ENCODE results near the gene SNTG2. TPM values are rescaled to one million over a fixed set of nuclear protein-coding genes. Genes with fewer than 3 reads are reported as not detected.

The SNTG2 gene
- total RNA-seq, 1 experiment from 2014 or later, result 2.1 TPM

DNA sequence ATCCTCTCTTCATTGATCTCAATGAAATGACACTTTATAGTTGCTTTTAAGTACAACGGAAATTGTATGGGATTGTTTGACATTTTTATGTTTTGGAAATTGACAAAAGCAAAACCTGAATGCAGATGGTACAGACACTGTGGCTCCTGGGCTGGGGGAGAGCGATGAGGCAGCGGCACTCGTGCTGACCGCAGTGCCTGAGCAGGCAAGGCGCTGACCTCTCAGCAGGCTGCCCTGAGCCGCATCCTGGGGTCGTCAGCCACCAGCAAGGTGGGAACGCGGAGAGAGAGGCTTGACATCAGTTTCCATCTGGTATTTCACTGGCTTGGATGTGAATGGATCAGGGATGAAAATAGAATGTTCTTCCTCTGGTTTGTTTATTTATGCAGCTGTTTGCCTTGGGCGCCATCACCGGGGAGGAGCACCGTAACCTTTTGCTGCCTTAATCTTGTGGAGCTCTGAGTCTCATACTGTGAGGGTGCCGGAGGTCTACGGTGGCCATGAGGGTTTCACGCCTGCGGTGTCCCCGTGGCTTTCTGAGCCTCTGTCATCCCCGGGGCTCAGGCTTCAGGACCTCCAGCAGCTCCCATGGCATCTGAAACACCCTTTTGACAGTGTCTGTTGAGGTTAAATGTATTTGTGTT, 367.8 kb downstream of the SNTG2 start:
- no peaks in the 10 kb centered on the region for H3K36me3 ChIP-seq (replicated peaks; ENCODE audit: control insufficient read depth, insufficient read depth, low read length)
- no peak overlapping the region for H3K4me3 ChIP-seq (ENCODE audit: insufficient read depth, low read depth, low read length)
- DNase-seq, result no peak

DNA sequence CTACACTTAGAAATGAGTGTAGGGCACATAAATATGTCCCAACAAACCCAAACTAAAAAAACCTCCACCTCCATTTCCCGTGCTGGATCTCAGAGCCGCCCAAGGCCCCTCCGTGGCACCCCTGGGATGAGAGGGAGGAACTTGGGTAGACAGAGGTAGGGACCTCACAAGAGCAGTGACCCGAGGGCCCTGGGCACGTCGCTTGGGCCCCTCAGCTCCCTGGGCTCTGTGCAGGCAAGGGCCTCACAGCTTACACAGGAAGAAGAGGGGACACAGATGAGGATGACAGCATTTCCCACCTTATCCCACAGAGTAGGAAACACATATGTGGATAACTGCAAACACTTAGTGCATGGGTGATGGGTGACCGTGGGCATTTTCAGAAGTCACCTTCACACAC, 368.7 kb downstream of the SNTG2 start:
- no peak overlapping the region for H3K4me3 ChIP-seq (ENCODE audit: insufficient read depth, low read depth, low read length)
- H3K36me3 ChIP-seq (replicated peaks; ENCODE audit: control insufficient read depth, insufficient read depth, low read length), result no peaks in the 10 kb centered on the region
- no peak for DNase-seq
- H3K27me3 ChIP-seq (ENCODE audit: control insufficient read depth, insufficient read depth, low read length), result no peaks in the 10 kb centered on the region

More for the DNA sequence above, 367.8 kb downstream of the SNTG2 start:
- no peaks in the 10 kb centered on the region for H3K27me3 ChIP-seq (ENCODE audit: control insufficient read depth, insufficient read depth, low read length)

DNA sequence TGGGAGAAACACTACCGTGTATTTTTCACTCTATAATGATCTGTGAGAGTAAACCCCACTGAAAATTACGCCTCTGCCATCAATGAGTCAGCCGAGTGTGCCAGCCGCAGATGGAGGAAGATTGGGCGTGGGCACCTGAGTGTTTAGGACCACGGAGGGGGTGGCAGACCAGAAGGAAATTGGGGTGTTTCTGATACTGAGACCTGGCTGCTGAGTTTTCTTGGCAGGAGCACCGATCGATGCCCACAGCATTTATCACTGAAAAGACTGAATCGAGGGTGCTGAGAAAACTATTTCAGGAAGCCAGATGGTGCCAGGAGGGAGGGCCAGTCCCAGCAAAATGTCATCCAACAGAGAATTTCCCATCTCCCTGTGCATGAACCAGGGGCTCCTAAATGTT, 370.7 kb downstream of the SNTG2 start:
- Histone ChIP-seq H3K36me3 (replicated peaks; ENCODE audit: control insufficient read depth, insufficient read depth, low read length) (no peaks in the 10 kb centered on the region), H3K27me3 (ENCODE audit: control insufficient read depth, insufficient read depth, low read length) (no peaks in the 10 kb centered on the region), H3K4me3 (ENCODE audit: insufficient read depth, low read depth, low read length) (no peak overlapping the region)
- DNase-seq, result no peak

DNA sequence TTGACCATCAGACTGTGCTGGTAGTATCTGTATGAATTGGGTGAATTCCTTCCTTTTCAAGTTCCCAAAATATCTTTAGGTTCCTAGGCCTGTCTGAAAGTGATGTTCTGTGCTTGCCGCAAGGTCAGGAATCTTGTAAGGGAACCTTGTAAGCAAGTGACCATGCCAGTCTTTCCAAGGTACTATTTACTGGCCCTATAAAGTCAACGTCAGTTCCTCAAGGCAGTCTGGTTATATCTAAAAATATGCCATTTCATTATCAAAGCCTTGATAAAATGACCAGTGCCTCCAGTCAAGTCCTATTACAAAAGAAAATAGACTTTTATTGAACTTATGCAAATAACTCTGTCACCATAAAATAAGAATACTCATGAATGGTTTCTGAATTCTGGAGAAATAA, 374.2 kb downstream of the SNTG2 start:
- H3K27me3 ChIP-seq (ENCODE audit: control insufficient read depth, insufficient read depth, low read length), result no peaks in the 10 kb centered on the region
- no peaks in the 10 kb centered on the region for H3K36me3 ChIP-seq (replicated peaks; ENCODE audit: control insufficient read depth, insufficient read depth, low read length)
- no peak for DNase-seq
- H3K4me3 ChIP-seq (ENCODE audit: insufficient read depth, low read depth, low read length), result no peak overlapping the region

GRCh38 chr2:1328684-1329083, 378.0 kb downstream of the SNTG2 start:
- Histone ChIP-seq H3K27me3 (ENCODE audit: control insufficient read depth, insufficient read depth, low read length) (no peaks in the 10 kb centered on the region), H3K36me3 (replicated peaks; ENCODE audit: control insufficient read depth, insufficient read depth, low read length) (no peaks in the 10 kb centered on the region), H3K4me3 (ENCODE audit: insufficient read depth, low read depth, low read length) (no peak overlapping the region)
- no peak for DNase-seq

DNA sequence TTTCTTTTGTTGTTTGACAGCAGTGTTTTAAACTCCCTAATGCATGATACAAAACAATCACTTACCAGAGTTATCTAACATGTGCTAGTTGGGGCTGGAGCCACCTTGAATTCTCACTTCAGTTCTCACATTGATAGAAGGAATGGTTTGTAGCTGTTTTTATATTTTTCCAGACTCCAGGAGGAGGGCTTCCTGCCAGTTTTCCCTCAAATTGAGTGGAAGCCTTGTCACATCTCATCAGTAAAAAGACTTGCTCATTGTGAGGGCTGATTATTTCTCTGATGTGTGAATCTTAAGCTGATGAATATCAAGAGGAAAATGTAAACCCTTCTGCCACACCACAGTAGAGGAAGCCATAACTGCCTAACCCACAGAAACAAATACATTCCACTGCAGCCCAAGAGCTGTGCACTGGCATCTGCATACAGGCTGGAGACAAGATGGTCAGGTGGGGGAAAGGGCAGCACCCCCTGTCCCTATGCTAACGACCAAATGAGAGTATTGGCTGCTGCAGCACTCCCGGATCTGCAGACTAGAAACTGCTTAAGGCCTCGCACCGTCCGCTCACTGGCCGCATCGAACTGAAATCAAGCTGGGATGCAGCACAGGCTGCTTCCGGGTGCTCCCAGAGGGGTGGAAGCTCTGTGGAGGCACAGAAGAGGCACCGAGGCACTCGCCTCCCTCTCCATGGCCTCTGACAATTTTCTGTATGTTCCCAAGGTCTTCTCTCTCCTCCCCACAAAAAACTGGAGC, 388.9 kb downstream of the SNTG2 start:
- Histone ChIP-seq H3K4me3 (ENCODE audit: insufficient read depth, low read depth, low read length) (no peak overlapping the region), H3K27me3 (ENCODE audit: control insufficient read depth, insufficient read depth, low read length) (no peaks in the 10 kb centered on the region), H3K36me3 (replicated peaks; ENCODE audit: control insufficient read depth, insufficient read depth, low read length) (no peaks in the 10 kb centered on the region)
- DNase-seq, result peak; percentile 27

- DNase-seq, result no peak
- no peak overlapping the region for H3K4me3 ChIP-seq (ENCODE audit: insufficient read depth, low read depth, low read length)
- no peaks in the 10 kb centered on the region for H3K27me3 ChIP-seq (ENCODE audit: control insufficient read depth, insufficient read depth, low read length)
- H3K36me3 ChIP-seq (replicated peaks; ENCODE audit: control insufficient read depth, insufficient read depth, low read length), result no peaks in the 10 kb centered on the region
These were observed 389.5 kb downstream of the SNTG2 start for GRCh38 chr2:1340141-1340512.

DNA sequence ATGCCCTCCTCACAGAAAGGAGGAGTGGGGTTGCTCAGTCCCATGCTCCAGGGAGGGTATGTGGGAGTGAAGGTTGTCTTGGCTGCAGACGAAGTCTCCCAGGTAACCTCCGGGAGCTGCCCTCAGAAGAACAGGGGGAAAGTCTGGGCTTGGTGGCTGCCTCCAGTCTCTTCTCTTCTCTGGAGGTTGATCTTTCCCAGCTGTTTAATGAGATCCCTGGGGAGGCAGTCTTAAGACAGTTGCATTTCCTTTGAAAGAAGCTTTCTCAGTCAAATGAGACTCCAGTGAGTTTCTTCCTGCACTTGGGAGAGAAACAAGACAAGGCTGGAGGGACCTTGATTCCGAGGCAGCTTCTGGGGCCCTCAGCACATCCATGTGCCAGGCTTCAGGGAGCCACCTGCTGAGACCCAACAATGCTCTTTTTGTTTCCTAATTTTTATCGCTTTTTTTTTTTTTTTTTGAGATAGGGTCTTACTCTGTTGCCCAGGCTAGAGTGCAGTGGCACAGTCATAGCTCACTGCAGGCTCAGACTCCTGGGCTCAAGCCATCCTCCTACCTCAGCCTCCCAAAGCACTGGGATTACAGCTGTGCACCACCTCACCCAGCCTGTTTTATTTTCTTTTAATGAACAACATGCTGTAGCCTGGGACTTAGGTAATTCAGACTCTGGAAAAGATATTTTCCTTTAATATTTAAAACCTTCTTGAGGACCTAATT, 390.9 kb downstream of the SNTG2 start:
- Histone ChIP-seq H3K27me3 (ENCODE audit: control insufficient read depth, insufficient read depth, low read length) (no peaks in the 10 kb centered on the region), H3K4me3 (ENCODE audit: insufficient read depth, low read depth, low read length) (no peak overlapping the region), H3K36me3 (replicated peaks; ENCODE audit: control insufficient read depth, insufficient read depth, low read length) (no peaks in the 10 kb centered on the region)
- DNase-seq, result peak; percentile 37

GRCh38 chr2:1348789-1349188, 398.1 kb downstream of the SNTG2 start:
- H3K27me3 ChIP-seq (ENCODE audit: control insufficient read depth, insufficient read depth, low read length), result no peaks in the 10 kb centered on the region
- no peak for DNase-seq
- no peaks in the 10 kb centered on the region for H3K36me3 ChIP-seq (replicated peaks; ENCODE audit: control insufficient read depth, insufficient read depth, low read length)
- no peak overlapping the region for H3K4me3 ChIP-seq (ENCODE audit: insufficient read depth, low read depth, low read length)

DNA sequence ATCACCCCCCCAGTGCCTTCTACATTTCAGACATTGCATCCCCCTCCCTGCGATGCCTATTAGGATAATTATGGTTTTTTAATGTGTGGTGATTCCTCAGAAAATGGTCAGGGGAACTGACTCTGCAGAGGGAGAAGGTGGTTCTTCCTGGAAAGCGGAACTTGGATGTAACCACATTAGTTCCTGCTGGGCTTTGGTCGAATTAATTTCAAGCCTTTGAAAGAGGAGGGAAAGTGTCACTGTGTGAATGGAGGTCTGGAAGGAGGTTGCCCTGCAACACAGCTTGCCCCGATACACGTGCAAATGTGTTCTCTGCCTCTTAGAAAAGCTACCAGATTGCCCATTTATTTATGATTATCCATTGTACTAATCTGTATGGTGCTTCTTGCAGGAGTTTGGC, 399.5 kb downstream of the SNTG2 start:
- no peak for DNase-seq
- Histone ChIP-seq H3K4me3 (ENCODE audit: insufficient read depth, low read depth, low read length) (no peak overlapping the region), H3K36me3 (replicated peaks; ENCODE audit: control insufficient read depth, insufficient read depth, low read length) (no peaks in the 10 kb centered on the region), H3K27me3 (ENCODE audit: control insufficient read depth, insufficient read depth, low read length) (no peaks in the 10 kb centered on the region)

- H3K4me3 ChIP-seq (ENCODE audit: insufficient read depth, low read depth, low read length), result no peak overlapping the region
- no peaks in the 10 kb centered on the region for H3K36me3 ChIP-seq (replicated peaks; ENCODE audit: control insufficient read depth, insufficient read depth, low read length)
- no peak for DNase-seq
- H3K27me3 ChIP-seq (ENCODE audit: control insufficient read depth, insufficient read depth, low read length), result no peaks in the 10 kb centered on the region
These were observed 402.5 kb downstream of the SNTG2 start for GRCh38 chr2:1353124-1353523.

GRCh38 chr2:1353543-1353942, 402.9 kb downstream of the SNTG2 start:
- no peak for DNase-seq
- no peaks in the 10 kb centered on the region for H3K36me3 ChIP-seq (replicated peaks; ENCODE audit: control insufficient read depth, insufficient read depth, low read length)
- no peaks in the 10 kb centered on the region for H3K27me3 ChIP-seq (ENCODE audit: control insufficient read depth, insufficient read depth, low read length)
- no peak overlapping the region for H3K4me3 ChIP-seq (ENCODE audit: insufficient read depth, low read depth, low read length)

DNA sequence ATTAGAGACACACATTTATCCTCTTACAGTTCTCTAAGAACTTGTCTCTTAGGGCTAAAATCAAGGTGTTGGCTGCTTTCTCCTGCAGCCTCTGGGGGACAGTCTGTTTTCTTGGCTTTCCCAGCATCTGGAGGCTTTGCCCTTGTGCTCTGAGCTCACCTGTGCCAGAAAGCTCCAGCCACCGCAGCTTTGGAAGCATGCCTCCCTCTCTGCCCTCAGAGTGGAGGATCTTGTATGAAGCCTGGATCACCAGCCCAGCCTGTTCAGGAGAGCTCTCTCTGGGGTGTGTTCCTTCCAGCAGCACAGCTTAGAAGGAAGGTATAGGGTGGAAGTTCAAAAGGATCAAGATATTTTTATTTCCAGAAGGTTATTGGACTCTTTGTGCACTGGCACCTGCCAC, 409.5 kb downstream of the SNTG2 start:
- H3K36me3 ChIP-seq (replicated peaks; ENCODE audit: control insufficient read depth, insufficient read depth, low read length), result no peaks in the 10 kb centered on the region
- no peaks in the 10 kb centered on the region for H3K27me3 ChIP-seq (ENCODE audit: control insufficient read depth, insufficient read depth, low read length)
- no peak overlapping the region for H3K4me3 ChIP-seq (ENCODE audit: insufficient read depth, low read depth, low read length)
- no peak for DNase-seq

DNA sequence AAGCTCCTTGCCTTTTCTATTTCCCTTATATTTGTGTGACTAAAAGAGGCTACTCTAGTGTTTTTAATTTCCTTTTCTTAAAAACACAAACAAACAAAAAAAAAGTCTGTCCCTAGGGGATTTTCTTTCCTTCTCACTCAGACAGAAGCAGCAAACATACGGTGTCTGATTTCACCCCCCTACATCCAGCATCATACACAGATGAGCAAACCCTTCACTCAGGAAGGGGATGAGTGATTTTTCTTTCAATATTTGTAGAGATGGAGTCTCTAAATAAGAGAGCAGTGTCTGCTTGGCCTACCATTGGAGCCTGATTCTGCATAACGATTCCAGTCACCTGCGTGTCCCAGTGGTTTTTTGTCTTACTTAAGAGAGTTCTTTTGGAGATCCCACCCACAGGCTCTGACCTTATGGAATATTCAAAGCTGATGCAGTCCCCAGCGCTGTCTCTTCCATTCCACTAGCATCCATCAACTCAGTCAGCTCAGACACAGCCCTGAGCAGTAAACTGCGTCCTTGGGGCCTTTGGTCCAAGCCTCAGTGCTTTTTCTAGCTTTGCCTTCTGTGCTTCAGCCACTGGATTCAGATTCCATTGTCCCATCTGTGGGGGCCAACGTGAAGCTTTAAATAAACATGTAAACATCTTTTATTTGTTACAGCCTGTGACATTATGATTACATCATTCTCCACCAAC, 410.1 kb downstream of the SNTG2 start:
- Histone ChIP-seq H3K36me3 (replicated peaks; ENCODE audit: control insufficient read depth, insufficient read depth, low read length) (no peaks in the 10 kb centered on the region), H3K27me3 (ENCODE audit: control insufficient read depth, insufficient read depth, low read length) (no peaks in the 10 kb centered on the region), H3K4me3 (ENCODE audit: insufficient read depth, low read depth, low read length) (no peak overlapping the region)
- DNase-seq, result no peak

- no peak for DNase-seq
- no peaks in the 10 kb centered on the region for H3K27me3 ChIP-seq (ENCODE audit: control insufficient read depth, insufficient read depth, low read length)
- H3K4me3 ChIP-seq (ENCODE audit: insufficient read depth, low read depth, low read length), result no peak overlapping the region
- H3K36me3 ChIP-seq (replicated peaks; ENCODE audit: control insufficient read depth, insufficient read depth, low read length), result no peaks in the 10 kb centered on the region
These were observed 412.7 kb downstream of the SNTG2 start for GRCh38 chr2:1363367-1363766.

Measured in H7 (cell line).